GM21786 (cell line): ENCODE measurements around the gene CNTNAP5.

ENCODE experiments used
- ATAC-seq: cut with Tn5 transposase; IDR thresholded peaks from one replicate; pipeline ENCODE4 v1.9.1; 2021; ENCODE audit not compliant: unreplicated experiment

CNTNAP5 gene

GRCh38 chr2:124589971-124590370 lies 564.9 kb downstream of the CNTNAP5 start:
- no peak for ATAC-seq

DNA sequence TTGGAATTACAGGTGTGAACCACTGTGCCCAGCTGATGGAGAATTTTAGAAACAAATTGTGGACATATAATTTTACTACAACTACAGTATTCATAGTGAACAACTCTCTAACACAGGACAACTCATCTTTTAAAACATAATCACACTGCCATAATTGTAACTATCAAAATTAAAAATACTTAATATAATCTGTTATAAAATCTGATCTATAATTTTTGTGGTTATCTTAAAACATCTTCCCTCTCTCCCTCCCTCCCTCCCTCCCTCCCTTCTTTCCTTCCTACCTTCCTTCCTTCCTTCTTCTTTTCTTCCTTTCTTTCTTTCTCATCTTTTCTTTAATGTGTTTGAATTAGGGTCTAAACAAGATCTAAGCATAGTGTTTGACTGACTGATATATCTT lies 577.7 kb downstream of the CNTNAP5 start:
- no peak for ATAC-seq

- ATAC-seq: no peak
Measured at GRCh38 chr2:124604940-124605339, 579.9 kb downstream of the CNTNAP5 start.

GRCh38 chr2:124607679-124608078 lies 582.6 kb downstream of the CNTNAP5 start:
- no peak for ATAC-seq

- ATAC-seq: no peak
Measured at GRCh38 chr2:124609667-124610066, 584.6 kb downstream of the CNTNAP5 start.

GRCh38 chr2:124610141-124610540 lies 585.1 kb downstream of the CNTNAP5 start:
- no peak for ATAC-seq

DNA sequence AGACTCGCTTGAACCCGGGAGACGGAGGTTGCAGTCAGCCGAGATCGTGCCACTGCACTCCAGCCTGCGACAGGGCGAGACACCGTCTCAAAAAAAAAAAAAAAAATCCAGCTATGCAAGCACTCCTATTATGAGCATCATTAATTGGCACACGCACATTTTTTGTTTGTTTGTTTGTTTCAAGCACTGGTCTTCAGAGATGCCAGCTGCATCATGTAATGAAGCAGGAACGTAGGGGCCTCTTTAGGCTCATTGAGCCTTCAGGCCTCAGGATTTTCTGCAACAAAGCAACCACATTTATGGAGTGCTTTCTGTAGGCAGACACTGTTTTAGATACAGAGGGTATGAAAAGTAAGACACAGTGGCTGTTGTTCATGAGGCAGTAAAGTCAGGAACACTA lies 585.8 kb downstream of the CNTNAP5 start:
- ATAC-seq: no peak

- no peak for ATAC-seq
Measured at GRCh38 chr2:124623560-124623959, 598.5 kb downstream of the CNTNAP5 start.

DNA sequence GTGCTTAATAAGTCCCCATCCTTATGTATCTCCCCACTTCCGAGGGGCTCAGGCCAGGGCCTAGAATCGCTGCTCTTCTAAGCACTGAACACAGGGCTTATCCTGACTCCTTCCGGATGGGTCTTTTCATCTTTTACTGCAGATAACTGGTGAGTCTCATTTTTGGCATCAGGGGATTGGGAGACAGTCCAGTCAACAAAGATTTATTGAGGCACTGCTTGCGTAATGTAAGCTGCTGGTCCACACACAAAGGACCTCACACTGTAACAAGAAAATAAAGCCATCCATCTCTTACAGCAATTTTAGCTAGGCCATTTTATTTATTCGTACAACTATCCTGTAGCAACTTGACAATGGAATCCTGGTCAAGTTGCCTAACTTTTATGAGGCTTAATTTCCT lies 600.5 kb downstream of the CNTNAP5 start:
- no peak for ATAC-seq

DNA sequence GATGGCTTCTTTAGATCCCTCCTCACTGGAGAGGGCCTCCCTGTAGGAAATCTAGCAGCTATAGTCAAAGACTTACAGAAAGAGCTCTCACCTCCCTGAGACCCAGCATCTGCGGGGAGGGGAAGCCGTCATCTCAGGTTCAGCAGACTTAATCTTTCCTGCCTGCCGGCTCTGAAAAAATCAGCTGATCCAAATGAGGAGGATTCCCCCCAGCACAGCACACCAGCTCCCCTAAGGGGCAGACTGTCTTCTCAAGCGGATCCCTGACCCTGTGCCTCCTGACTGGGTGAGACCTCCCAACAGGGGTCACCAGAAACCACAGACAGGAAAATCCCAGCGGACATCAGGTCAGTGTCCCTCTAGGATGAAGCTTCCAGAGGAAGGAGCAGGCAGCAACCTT lies 601.9 kb downstream of the CNTNAP5 start:
- no peak for ATAC-seq

DNA sequence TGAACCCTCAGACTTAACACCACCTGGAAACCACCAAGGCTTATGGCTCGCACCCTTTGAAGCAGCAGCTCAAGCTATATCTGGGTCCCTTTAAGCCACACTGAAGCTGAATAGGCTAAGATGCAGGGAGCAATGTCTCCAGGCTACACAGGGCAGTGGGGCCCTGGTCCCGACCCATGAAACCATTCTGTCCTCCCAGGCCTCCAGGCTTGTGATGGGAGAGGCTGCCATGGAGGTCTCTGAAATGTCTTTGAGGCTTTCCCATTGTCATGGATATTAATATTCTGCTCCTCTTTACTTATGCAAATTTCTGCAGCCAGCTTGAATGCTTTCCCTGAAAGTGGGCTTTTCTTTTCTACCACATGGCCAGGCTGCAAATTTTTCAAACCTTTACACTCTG lies 608.7 kb downstream of the CNTNAP5 start:
- ATAC-seq: no peak

DNA sequence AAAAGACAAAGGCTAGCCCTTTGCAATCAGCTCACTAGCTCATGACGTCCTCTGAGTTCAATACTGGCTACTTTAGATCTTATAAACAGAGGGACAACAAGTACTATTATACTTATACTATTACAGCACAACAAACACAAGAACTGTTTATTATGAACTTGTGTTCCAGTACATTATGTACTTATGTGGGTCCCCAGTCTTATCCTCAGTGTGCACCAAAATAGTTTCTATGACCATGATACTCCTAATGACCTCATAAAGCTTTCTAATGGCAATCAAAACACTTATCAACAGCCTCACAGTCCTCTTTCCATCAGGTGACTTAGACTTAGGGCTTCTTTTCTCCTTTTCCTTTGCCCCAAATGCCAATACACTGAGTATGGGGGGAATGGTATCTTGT lies 614.4 kb downstream of the CNTNAP5 start:
- ATAC-seq: no peak

DNA sequence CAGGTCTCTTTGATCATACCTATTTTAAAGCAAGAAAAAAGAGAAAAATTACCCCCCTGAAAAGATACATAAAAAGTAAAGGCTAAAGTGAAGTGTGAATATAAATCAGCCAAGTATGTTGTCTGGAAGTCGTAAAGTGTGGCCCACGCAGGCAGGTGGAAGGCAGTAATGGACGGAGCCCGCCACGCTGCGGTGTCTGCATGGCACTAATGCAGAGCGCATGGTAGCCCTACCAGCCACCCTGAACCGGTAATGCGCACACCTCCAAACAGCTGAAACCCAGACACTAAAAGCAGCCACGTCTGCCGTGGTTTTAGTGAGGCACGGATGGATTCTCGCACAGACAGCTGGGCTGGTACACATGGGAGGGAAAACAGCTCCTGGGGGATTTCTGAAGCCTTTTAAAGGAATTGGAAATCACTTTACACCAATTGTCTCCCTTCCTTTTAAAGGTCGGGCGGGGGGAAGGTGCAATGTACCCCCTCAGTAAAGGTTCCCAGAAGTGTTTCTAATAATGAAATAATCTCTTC lies 615.2 kb downstream of the CNTNAP5 start:
- ATAC-seq: no peak

DNA sequence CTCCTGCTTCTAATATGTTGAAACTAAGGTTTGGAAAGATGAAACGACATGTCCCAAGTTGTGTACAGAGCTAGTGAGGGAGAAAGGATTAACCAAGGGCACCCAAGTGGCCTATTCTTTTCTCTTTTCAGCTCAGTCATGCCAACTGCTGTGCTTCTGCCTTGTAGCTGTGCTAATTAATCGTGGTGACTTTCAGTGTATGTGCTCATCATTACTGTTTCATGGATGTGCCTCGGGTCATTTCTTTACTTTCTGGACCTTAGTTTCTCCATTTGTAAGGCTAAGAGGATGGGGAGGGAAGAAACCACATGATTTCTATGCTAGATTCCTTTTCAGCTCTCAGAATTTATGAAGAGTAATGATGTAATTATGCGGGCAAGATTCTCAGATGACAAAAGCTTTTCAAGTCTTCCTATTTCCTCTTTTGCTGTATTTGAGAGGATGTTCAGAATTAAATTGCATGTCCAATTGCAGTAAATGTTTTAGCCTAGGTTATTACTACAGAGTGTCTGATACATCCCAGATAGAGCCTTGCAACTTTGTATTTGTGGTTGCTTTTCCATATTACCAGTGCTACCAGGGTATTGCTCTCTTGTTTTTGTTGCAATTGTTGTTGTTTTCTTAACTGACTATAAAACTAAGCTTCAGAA lies 621.2 kb downstream of the CNTNAP5 start:
- no peak for ATAC-seq

- no peak for ATAC-seq
Measured at GRCh38 chr2:124647245-124647644, 622.2 kb downstream of the CNTNAP5 start.

DNA sequence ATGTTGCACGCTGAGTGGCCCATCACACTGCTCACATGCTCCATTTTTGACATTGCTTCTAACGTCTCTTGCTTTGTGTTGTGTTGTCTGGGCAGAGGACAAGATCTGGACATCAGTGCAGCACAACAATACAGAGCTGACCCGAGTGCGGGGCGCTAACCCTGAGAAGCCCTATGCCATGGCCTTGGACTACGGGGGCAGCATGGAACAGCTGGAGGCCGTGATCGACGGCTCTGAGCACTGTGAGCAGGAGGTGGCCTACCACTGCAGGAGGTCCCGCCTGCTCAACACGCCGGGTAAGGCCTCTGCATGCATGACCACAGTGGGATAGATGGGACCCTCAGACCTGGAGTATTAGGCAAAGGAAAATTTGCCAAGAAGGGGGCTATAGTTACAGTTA lies 622.6 kb downstream of the CNTNAP5 start:
- ATAC-seq: no peak

DNA sequence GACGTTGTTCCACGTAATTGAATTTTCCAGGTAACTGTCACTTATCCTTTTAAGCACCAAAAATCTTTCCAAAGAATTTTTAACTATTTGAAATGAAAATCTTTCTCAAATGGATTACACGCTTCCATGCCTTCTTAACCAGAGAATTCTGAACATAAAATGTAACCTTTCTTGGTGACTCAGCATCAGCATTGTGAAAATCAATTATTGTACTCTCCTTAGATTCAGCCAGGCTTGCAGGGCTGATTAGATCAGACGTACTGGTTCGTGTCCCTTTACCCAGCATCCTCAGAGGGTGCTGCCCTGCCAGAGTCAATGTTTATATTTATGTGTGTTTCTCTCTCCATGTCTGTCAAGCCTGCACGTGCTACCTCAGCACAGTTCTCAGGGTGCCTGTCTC lies 623.9 kb downstream of the CNTNAP5 start:
- no peak for ATAC-seq

DNA sequence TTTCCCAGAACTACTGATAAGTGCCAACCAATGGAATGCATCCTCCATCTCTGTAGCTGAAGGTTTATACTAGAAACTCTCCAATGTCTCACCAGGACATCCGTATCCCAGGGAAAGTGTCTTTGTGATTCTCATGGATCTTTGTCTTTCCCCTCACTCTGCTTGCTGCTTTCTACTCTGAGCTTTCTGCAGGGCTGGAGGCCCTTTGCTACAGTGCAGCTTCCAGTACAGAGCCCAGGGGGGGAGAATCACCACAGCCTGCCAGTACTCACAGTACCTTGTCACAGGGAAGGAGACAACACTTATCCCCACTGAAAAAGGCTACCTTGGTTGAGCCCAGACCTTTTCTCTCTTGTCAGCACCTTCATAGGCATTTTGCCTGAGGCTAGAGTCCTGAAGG lies 627.0 kb downstream of the CNTNAP5 start:
- ATAC-seq: no peak

GRCh38 chr2:124658373-124658772 lies 633.3 kb downstream of the CNTNAP5 start:
- ATAC-seq: no peak

- no peak for ATAC-seq
Measured at GRCh38 chr2:124661558-124661957, 636.5 kb downstream of the CNTNAP5 start.

DNA sequence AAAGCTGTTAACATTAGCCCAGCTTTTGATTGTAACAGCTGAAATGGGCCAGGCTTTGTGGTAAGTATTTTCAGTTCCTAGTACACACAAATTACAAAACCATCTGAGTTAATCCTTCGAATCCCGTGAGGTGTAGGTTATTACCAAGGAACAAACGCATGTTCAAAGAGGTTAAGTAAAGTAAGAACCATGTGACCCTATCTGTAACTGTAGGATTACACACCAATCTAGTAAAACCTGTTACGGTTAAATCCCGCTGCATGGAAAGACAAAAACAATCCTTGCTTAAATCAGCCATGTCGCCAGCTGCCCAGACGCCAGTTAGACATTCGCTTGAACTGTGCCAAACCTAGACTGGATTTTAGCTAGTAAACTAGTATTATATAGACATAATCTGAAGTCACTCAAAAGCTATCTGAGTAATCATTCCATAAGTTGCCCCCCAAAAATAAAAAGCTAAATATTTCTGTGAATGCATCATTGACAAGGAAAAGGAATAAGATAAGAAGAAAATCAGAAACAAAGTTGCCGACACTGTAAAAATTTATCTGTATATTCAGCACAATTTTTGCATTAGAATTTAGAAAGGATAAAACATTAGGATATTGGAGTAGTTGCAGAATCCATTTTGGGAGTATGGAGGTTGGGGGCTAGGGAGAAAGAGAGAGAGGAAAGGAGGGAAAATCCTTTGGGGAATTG lies 638.0 kb downstream of the CNTNAP5 start:
- no peak for ATAC-seq

DNA sequence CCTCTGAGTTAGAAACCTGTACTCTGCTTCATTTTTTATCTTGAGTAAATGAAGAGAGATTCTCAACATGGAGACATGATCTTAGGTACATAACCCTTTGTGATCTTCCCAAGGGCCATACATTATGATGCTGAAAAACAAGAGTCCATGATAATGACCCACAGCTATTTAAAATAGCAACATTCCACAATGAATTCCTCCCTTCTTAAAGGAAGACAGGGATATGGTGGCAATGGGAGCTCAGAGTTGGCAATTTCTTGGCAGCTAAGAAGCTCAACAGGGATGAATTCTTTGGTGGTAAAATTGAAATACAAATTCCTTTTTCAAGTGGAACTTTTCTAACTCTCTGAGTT lies 638.5 kb downstream of the CNTNAP5 start:
- ATAC-seq: no peak

GRCh38 chr2:124664363-124664762 lies 639.3 kb downstream of the CNTNAP5 start:
- no peak for ATAC-seq
